ENCODE results near the gene COLEC12.

GRCh38 chr18:549967-550366 lies 49.5 kb upstream of the COLEC12 start:
- no peak for TF ChIP-seq CTCF (IDR thresholded peaks at IDR 0.05; ENCODE audit: poor library complexity)
- no peak for TF ChIP-seq EZH2 (IDR thresholded peaks at IDR 0.05; ENCODE audit: borderline replicate concordance)
- no peak for TF ChIP-seq EZH2phosphoT487 (IDR thresholded peaks at IDR 0.05; ENCODE audit: low read depth, severe bottlenecking, unreplicated experiment)
